Measurements from ENCODE around the gene ADORA2A. TPM values are rescaled to one million over a fixed set of nuclear protein-coding genes. Genes with fewer than 3 reads are reported as not detected.

ADORA2A gene
- total RNA-seq, 1 donor, result 0.45 TPM

DNA sequence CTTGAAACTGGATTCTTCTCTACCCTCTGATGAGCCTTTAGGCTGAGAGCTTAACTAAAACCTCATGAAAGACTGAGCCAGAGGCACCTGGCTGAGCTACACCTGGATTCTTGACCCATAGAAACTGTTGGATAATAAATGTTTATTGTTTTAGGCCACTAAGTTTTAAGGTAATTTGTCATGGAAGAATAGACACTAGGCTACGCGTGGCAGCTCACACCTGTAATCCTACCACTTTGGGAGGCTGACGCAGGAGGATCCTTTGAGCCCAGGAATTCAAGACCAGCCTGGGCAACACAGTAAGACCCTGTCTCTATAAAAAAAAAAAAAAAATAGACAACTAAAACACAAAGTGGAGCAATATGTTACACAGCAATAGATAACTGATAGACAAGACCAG lies 38.6 kb downstream of the ADORA2A start:
- DNase-seq (ENCODE audit: low read depth), result no peak
- TF ChIP-seq, protein P1, sequence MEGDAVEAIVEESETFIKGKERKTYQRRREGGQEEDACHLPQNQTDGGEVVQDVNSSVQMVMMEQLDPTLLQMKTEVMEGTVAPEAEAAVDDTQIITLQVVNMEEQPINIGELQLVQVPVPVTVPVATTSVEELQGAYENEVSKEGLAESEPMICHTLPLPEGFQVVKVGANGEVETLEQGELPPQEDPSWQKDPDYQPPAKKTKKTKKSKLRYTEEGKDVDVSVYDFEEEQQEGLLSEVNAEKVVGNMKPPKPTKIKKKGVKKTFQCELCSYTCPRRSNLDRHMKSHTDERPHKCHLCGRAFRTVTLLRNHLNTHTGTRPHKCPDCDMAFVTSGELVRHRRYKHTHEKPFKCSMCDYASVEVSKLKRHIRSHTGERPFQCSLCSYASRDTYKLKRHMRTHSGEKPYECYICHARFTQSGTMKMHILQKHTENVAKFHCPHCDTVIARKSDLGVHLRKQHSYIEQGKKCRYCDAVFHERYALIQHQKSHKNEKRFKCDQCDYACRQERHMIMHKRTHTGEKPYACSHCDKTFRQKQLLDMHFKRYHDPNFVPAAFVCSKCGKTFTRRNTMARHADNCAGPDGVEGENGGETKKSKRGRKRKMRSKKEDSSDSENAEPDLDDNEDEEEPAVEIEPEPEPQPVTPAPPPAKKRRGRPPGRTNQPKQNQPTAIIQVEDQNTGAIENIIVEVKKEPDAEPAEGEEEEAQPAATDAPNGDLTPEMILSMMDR (IDR thresholded peaks at IDR 0.05; ENCODE audit: insufficient read depth, low read length), result no peak

GRCh38 chr22:24466716-24467328 lies 39.4 kb downstream of the ADORA2A start:
- peak; percentile 80 for DNase-seq (ENCODE audit: low read depth)

More for the DNA sequence above, 38.6 kb downstream of the ADORA2A start:
- no peak overlapping the region for H3K4me3 ChIP-seq (ENCODE audit: low read depth, low read length)

DNA sequence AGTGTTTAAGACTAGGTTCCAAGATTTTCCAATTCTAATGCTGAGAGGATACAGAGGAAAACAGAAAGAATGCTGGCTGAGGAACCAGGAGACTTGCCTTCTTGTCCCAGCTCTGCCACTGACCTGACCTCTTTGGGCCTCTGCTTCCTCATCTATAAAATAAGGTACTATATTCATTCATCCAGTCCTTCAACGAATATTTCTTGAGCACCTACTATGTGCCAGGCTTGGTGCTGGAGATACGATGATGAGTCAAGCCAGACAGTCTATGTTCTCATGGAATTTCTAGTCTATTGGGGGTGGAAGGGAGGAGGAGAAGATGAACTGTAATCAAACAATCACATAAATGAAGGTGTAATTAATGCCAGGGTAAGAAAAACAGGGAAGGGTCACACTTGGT lies 39.9 kb downstream of the ADORA2A start:
- TF ChIP-seq, protein P1 (IDR thresholded peaks at IDR 0.05; ENCODE audit: insufficient read depth, low read length), result no peak
- no peak for DNase-seq (ENCODE audit: low read depth)

More at GRCh38 chr22:24466716-24467328, 39.4 kb downstream of the ADORA2A start:
- TF ChIP-seq, protein P1 (IDR thresholded peaks at IDR 0.05; ENCODE audit: insufficient read depth, low read length), result no peak
- no peak overlapping the region for H3K4me3 ChIP-seq (ENCODE audit: low read depth, low read length)

GRCh38 chr22:24471570-24471969 lies 44.2 kb downstream of the ADORA2A start:
- peak; percentile 98 for DNase-seq (ENCODE audit: low read depth)

More for the DNA sequence above, 39.9 kb downstream of the ADORA2A start:
- H3K4me3 ChIP-seq (ENCODE audit: low read depth, low read length), result no peak overlapping the region

GRCh38 chr22:24473284-24473683 lies 45.9 kb downstream of the ADORA2A start:
- no peak for DNase-seq (ENCODE audit: low read depth)
- H3K4me3 ChIP-seq (ENCODE audit: low read depth, low read length), result no peak overlapping the region
- TF ChIP-seq, protein P1 (IDR thresholded peaks at IDR 0.05; ENCODE audit: insufficient read depth, low read length), result no peak

More at GRCh38 chr22:24471570-24471969, 44.2 kb downstream of the ADORA2A start:
- no peak overlapping the region for H3K4me3 ChIP-seq (ENCODE audit: low read depth, low read length)
- TF ChIP-seq, protein P1 (IDR thresholded peaks at IDR 0.05; ENCODE audit: insufficient read depth, low read length), result no peak

DNA sequence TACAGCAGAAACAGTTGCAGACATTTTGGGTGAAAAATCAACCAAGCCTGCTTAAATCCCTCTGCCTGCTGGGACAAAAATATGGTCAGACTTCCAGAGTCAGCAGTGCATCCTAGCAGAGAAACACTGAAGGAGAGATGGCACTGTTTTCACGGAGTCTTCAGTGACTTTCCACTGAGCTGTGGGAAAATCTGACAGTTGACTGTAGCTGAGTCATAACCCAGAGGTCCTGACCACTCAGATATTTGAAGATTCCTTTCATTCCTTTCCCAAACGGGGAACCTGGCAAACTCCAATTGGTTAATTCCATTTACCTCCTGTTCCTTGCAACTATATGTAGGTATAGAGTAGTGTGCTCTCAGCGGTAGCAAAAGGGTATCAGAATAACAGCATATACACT lies 46.8 kb downstream of the ADORA2A start:
- no peak overlapping the region for H3K4me3 ChIP-seq (ENCODE audit: low read depth, low read length)
- peak; percentile 92 for DNase-seq (ENCODE audit: low read depth)
- TF ChIP-seq, protein P1 (IDR thresholded peaks at IDR 0.05; ENCODE audit: insufficient read depth, low read length), result no peak

Data from fibroblast of the aortic adventitia (primary cell).